ENCODE results near the gene MAPKBP1.

- TF ChIP-seq CTCF (IDR thresholded peaks at IDR 0.05; ENCODE audit: low read depth, low read length) (no peak), POLR2A (IDR thresholded peaks at IDR 0.05; ENCODE audit: extremely low read depth, insufficient read length) (no peak)
Observed at GRCh38 chr15:41809526-41810220, 35.4 kb downstream of the MAPKBP1 start.
